ENCODE results near the gene CBLC. TPM values are rescaled to one million over a fixed set of nuclear protein-coding genes. Genes with fewer than 3 reads are reported as not detected.

CBLC gene
- total RNA-seq, 1 donor from 2014 or later, result 2.4 TPM

DNA sequence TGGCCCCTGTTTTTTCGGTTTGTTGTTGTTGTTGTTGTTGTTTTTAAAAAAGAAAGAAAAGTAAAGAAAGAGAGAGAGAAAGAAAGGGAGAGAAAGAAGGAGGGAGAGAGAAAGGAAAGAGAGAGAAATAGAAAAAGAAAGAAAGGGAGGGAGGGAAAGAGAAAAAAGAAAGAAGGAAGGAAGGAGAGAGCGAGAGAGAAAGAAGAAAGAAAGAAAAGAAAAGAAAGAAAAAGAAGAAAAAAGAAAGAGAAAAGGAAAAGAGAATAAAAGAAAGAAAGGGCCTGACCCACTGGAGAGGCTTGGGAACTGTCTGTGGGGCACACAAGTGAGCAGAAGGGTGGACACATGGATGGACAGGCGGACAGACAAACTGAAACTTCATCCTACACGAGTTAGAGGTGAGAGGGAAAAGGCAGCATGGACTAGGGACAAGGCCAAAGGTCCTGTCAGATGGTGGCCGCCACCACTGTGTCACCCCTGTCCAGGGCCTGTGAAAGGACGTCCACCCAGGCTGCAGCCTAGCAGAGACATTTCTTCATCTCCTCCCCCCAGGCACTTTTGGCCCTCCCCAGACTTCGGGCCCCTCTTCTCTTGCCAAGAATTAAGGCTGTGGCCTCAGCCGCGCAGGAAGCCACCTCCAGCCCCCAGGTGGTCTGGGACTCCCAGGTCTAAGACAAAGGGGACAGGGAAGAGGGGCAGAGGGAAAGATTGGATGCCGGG, 22.1 kb downstream of the CBLC start:
- no peak for DNase-seq (ENCODE audit: low read depth)

GRCh38 chr19:44800461-44800860, 22.8 kb downstream of the CBLC start:
- peak; percentile 54 for DNase-seq (ENCODE audit: low read depth)

GRCh38 chr19:44803442-44804428, 26.0 kb downstream of the CBLC start:
- DNase-seq (ENCODE audit: low read depth), result no peak

DNA sequence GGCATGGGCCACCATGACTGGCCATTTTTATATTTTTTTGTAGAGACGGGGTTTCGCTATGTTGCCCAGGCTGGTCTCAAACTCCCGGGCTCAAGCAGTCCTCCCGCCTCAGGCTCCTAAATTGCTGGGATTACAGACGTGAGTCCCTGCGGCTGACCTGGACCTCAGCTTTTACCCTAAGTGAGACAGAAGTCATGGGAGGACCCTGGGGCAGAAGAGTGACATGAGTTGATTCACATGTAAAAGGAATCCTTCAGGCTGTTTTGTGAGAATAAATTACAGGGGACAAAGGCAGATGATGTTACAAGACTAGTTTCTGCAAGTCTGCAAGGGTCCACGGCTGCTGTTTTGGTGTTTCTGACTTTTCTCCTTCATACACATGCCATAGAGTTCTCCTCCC, 28.6 kb downstream of the CBLC start:
- no peak for DNase-seq (ENCODE audit: low read depth)

DNA sequence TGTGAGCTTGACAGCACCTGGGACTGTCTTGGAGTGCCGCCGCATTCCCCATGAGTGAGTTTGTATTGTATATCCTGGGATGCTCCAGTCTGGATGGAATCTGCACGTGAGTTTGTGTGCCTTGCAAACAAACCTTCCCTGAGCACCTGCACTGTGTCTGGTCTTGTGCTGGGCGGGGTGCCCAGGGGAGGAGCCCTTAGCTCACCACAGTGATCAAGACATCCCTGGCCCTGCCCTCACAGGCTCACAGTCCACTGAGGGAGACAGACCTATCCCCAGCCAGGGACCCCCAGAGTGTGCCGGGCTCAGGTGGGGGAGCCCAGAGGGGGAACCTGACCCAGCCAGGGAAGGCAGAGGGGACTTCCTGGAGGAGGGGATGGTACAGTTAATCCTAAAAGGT, 29.5 kb downstream of the CBLC start:
- no peak for DNase-seq (ENCODE audit: low read depth)

- peak; percentile 92 for DNase-seq (ENCODE audit: low read depth)
These were observed 30.2 kb downstream of the CBLC start for GRCh38 chr19:44807652-44808462.

DNA sequence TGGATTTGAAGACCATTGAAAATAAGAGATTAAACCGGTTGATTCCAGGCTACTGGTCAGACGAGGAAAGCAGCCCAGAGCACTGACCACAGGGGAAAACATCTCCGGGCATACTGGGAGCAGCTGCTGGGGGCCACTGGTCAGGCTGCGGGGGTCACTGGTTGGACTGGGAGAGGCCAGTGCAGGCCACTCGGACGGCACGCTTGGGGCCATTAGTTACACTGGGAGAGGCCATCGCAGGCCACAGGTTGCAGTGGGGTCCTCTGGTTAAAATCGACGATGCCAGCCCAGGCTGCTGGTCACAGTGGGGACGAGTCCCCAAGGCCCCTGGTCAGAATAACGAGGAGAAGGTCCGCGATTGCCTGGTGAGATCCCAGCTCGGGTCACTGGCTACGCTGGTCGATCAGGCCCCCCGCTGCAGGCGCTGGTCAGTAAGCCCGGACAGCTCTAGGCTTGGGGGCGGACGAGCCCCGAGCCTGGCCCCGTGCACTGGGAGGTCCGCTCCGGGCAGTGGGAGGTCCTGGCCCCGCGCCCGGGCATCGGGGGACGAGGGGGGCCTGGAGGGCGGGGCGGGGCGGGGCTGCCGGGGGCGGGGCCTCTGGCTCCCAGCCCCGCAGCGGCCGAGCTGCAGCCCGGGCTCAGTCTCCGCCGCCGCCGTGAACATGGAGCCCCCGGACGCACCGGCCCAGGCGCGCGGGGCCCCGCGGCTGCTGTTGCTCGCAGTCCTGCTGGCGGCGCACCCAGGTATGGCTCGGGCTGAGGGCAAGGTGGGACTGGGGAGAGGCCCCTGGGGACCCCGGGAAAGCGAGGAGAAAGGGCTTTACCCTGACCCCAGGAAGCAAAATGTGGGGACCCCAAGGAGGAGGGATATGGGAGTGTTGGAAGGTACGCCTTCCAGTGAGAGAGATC, 31.0 kb downstream of the CBLC start, which contains the start of gene BCAM:
BCAM (plus strand) TSS at position 641 of the 909 bp plus-strand sequence; CDS start at position 663, 22 bp downstream.
- no peak for DNase-seq (ENCODE audit: low read depth)

- DNase-seq (ENCODE audit: low read depth), result no peak
These were observed 32.0 kb downstream of the CBLC start for GRCh38 chr19:44809577-44810233.

DNA sequence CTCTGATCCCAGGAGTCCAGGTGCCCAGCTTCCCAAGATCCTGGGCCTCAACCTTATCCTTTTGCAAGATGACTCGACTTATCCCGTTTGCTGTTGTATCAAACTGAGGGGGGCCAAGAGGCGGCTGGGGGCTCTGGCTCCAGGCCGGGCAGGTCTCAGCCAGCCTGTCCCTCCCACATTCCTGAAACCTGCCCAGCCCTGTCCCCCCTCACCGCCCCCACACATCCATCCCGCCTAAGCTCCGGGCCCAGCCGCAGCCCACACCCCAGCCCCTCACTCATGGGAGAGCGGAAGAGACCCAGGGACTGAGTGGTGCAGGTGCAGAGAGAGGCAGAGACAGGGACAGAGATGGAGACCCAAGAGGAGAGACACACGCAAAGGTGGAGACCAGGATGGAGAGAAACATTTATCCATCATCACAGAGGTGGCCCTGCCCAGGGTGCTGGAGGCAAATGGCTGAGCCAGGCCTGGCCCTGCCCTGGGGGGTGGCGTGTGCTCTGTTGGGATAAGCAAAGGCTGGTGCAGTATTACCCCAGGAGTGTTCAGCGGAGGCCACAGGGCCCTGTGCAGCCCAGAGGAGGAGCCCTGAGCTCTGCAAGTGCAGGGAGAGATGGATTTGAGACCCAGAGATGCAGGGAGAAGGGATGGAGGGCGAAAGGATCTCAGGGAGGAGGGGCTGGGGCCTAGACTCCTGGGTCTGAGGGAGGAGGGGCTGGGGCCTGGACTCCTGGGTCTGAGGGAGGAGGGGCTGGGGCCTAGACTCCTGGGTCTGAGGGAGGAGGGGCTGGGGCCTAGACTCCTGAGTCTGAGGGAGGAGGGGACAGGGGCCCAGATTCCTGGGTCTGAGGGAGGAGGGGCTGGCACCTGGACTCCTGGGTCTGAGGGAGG, 32.8 kb downstream of the CBLC start:
- DNase-seq (ENCODE audit: low read depth), result no peak

GRCh38 chr19:44811122-44811419, 33.4 kb downstream of the CBLC start:
- no peak for DNase-seq (ENCODE audit: low read depth)

GRCh38 chr19:44812142-44812718, 34.5 kb downstream of the CBLC start:
- DNase-seq (ENCODE audit: low read depth), result no peak

DNA sequence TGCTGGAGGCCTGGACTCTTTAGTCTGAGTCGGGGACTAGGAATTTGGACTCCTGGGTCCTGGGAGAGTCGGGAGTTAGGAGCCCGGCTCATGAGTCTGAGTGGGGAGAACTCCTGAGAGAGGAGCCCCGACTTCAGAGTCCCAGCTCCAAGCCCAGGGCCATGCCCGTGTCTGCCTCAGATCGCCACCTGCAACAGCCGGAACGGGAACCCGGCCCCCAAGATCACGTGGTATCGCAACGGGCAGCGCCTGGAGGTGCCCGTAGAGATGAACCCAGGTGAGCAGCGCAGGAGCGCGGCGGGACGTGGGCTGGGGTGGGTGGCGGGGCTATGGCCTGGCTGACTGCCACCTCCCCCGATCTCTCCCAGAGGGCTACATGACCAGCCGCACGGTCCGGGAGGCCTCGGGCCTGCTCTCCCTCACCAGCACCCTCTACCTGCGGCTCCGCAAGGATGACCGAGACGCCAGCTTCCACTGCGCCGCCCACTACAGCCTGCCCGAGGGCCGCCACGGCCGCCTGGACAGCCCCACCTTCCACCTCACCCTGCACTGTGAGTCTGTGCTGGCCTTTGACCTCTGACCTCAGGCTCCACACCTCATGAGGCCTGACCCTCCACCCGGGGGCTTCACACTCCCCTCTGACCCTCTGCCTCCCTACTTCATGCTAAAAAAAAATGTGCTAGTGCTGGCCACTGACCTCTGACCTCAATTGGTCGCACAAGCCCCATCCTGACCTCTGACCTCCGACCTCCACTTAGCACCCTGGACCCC, 35.6 kb downstream of the CBLC start:
- DNase-seq (ENCODE audit: low read depth), result no peak

DNA sequence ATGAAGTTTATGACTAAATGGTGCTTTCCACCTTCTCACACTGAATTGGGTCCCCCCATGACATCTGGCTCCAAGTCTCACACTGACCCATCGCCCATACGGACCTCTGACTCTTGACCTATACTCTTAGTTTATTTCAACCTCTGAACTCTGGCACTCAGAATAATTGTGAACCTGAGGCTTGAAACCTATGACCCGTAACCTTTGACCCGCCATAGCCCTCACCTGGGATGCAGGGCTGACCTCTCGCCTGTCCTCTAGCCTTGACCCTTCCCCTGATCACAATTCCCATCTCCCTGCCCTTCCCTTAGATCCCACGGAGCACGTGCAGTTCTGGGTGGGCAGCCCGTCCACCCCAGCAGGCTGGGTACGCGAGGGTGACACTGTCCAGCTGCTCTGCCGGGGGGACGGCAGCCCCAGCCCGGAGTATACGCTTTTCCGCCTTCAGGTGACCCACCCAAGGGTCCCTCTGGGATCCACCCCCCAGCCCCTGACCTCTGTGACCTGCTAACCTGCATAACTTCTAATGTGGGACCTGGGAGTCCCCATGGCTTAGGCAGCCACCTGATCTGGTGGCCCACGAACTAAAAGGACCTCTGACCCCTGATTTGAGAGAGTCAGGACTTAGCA, 36.3 kb downstream of the CBLC start:
- no peak for DNase-seq (ENCODE audit: low read depth)

- DNase-seq (ENCODE audit: low read depth), result no peak
These were observed 36.8 kb downstream of the CBLC start for GRCh38 chr19:44814517-44814916.

DNA sequence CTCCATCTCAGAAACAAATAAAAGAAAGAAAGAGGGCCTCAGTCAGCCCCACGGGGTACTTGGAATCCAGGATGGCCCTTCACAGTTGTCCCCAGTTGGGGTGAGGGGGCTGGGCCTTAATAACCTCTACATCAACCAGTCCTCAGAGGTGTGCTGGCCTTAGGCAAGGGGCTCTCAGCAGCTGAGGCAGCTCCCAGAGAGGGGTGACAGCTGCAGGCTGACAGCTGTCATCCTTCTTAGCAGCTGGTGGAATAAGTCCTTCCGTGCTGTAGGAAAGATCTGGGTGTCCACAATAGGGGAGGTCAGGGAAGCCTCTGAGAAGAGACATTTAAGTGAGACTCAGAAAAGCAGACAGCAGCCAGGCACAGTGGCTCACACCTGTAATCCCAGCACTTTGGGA, 38.6 kb downstream of the CBLC start:
- no peak for DNase-seq (ENCODE audit: low read depth)

DNA sequence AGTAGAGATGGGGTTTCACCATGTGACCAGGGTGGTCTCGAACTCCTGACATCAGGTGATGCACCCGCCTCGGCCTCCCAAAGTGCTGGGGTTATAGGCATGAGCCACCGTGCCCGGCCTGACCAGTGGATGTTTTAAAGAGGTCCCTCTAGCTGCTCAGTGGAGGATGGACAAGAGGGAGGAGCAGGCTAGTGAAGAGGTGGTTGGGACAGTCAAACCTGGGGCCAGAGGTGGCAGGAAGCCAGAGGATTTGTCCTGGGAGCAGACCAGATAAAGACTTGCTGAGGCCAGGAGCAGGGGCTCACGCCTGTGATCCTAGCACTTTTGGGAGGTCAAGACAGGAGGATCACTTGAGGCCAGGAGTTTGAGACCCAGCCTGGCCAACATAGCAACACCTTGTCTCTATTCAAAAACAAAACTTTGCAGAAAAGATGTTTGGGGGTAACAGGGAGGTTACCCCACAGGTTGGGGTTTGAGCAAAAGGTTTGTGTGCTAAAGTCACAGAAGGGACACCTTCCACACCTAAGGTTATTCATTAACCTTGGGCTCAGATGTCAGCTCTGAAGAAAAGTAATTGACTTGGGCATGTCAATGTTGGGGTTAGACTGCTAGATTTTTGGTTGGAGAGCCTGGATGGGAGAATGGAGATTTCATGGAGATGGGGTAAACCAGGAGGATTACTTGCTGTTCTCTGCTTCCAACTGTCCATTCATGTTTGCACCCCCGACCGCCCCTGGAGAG, 40.2 kb downstream of the CBLC start:
- no peak for DNase-seq (ENCODE audit: low read depth)

GRCh38 chr19:44818466-44819031, 40.9 kb downstream of the CBLC start:
- DNase-seq (ENCODE audit: low read depth), result no peak

Measured in renal cortical epithelial cell (primary cell).